HS-27A (cell line): ENCODE results near the gene GAB2.

Experiments used
- DNase-seq: peaks from one replicate; pipeline ENCODE4 v3.0.0-alpha.2; 2012; ENCODE audit warnings: low read depth, missing footprints

Gene GAB2

DNA sequence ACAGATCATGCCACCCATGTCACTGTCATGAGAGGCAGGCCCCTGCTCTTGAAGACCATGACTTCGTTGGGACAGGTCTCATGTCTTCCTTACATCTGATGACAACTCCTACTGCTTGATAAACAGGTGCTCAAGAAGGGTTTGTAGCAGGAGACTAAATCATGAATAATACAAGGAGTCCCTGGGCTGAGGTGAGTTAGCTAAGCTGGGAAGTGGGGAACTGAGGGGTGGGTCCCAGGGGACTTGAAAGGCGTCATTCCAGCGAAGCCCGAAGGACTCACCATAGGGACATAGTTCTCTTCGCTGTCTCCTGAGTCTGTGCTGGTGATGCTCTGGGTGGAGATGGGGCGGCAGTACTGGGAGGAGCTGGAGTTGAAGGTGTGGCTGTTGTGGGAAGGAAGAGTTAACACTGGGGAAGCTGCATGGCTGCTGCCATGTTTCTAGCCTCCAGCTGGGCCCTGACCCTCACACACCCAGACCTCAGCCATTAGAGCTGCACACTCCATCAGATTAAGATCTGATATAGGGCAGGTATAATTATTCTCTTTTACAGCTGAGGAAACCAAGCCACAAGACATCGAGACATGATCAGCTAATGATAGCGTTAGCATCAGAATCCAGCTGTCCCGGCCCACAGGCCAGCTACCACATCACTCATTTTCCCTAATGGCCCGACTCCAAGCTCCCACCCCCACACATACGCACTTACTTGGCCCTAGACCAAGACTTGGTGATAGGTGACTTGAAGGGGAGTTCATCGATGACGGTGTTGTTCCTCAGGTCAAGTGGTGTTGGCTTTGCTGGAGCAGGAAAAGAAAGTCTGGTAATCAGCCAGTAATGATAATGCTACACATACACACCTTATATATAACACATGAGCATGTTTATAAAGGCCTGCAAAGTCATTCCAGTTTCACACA lies 196.0 kb downstream of the GAB2 start:
- no peak for DNase-seq

- DNase-seq = no peak
These were observed 197.1 kb downstream of the GAB2 start for GRCh38 chr11:78220218-78221157.

DNA sequence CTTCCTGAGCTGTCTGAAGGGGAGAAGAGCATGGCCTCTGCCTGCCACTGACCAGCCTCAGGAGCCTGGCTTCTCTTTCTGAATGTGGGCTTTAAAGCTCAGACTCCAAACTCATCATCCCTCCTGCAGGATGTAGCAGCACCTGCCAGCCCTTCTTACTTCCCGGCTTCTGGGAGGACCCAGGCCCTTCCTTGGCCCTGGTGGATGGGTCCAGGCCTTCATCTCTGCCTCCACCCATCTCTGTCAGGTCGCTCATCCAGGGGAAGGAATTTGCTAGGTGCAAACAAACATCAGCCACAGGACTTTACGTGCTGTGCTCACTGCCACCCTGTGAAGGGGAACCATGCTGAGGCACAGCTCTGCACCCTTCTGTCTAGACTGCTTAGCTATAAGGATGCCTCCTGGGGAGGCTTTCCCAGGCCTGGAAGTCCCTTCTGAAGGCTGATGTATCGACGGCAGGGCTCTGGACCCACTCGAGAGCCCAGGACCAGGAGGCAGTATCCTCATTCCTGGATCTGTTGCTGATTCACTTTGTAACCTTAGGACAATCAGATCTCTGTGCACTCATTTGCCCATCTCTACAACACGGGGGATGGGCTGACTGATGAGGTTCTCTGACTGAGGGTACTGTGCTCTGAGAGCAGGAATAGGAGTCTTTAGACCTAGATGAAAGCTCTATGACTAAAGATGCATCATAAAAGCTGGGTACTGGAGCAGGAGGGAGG lies 198.0 kb downstream of the GAB2 start:
- DNase-seq = no peak

DNA sequence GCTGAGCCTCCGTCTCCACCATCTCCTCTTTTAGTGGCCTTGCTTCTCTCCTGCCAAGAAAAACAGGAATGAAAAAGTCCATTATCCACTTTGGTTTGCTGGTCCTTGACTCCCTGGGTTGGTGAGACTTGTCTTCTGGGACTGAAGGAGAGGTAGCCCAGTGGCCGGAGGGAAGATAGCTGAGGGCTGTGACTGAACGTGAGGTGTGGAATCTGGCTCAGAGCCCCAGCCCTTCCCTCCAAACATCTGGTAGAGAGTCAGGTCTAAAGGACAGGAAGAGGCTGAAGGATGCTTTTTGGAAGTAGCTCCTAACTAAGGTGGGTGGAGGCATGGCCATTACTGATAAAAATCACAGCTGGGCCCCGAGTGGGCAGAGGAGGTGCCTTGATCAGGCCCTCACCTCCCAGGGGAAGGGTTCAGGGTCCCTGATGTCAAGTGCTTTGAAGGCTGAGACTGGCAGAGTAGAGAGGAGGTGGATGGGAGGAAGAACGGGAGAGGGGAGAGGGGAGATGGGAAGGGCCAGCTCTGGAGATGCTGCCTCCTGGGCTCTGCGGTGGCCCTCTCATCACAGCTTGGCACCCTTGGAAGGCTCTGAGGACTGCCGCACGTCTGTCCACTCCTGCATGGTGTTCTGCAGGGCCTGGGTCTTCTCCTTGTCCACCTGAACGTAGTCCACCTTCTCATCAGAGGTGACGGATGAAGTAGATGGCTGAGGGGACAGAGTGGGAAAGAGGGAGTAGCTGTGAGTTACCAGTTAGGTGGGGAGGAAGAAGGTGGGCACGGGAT lies 198.7 kb downstream of the GAB2 start:
- DNase-seq = no peak

DNA sequence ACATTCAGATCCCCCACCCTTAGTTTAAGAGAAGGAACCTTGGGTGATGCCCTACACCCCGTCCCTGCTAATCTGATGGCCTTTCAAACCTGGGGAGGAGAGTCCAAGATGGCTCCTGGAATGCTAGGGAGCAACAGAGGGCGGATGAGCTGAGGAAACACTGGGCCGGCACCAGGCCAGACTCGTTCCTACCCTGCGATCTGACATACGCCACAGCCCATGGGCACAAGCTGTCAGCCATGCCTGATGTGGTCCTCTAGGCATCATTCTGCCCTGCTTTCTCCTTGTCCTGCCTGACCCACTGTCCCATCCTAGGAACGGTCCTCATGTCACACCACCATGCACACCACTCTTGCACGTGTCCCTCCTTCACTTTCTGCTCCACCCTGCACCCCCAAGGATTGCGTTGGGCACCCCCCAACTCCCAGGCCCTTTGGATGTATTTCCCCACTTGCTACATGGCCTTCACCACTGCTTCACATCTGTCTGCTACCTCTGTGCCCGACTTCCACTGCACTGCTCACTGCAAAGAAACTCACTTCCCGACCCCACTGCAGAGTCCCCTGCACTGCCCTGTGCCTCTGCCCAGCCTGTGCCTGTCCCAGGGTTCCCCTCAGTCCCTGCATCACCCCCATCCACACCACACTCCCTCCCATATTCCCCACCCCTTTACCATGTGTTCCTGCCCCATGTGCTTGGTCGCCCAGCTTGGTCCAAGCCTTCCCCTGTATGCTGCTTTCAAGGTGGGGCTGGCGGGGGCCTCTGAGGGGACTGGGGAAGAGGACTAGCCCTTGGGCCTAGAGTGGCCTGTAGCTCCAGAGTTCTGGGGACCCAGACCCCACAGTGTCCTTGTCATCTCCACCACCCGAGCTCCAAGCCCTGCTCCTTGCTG lies 199.7 kb downstream of the GAB2 start:
- DNase-seq = no peak

GRCh38 chr11:78216571-78217287 lies 200.9 kb downstream of the GAB2 start:
- DNase-seq = no peak

DNA sequence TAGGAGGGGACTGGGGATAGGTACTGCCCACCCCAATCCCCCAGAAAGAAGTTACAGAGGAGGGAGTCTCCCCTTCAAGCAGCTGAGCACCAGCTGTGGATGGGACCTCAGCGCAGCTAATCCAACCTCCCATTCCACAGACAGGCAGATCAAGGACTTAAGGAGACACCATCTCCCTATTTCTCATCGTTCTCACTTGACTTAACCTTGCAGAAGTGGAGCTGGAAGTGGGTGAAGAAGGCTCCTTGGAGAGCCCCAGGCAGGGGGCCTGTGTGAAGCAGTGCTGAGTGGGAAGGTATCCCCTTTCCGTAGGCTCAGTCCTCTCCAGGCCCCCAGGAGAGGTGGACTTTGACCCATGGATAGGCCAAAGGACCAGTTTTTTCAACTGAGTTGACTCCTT lies 201.6 kb downstream of the GAB2 start:
- DNase-seq = no peak

DNA sequence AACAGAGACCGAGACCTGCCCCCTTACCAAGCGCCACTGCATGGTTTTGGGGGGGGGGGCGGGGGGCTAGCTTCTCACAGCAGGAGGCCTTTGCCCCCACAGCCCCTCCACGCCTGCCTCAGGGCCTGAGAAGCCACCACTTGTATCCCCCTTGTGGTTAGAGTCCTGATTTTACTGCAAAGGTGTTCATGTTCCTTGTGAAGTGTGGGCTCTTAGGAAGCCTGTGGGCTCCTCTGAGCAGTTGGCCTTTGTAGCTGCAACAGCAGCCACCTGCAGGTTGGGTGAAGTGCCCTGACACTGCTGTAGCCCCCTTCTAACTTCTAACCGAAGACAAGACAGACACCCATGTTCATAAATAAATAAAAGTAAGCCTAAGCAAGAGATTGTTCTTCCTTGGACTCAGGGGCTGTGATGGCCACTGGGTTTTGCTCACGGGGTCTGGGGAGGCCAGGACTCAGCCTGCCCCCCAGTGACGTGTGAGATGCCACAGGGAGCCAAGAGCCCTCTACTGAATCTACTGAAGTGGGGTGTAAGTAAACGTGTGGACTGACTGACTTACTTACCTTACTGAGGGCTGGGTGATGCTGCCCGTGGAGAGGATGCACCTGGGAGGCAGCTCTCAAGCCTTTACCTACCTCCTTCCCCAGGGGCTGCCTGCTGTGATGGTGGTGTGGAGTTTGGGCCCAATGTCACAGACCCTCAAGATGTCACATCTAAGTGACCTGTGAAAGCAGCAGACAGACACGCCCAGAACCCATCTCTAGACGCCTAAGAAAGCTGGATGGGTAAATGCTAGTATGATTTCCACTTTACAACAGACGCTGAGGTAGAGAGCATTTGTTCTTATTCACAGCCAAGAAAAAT lies 203.1 kb downstream of the GAB2 start:
- DNase-seq = no peak

GRCh38 chr11:78213526-78214330 lies 203.9 kb downstream of the GAB2 start:
- DNase-seq = no peak

- DNase-seq = no peak
These were observed 204.8 kb downstream of the GAB2 start for GRCh38 chr11:78212586-78213371.

DNA sequence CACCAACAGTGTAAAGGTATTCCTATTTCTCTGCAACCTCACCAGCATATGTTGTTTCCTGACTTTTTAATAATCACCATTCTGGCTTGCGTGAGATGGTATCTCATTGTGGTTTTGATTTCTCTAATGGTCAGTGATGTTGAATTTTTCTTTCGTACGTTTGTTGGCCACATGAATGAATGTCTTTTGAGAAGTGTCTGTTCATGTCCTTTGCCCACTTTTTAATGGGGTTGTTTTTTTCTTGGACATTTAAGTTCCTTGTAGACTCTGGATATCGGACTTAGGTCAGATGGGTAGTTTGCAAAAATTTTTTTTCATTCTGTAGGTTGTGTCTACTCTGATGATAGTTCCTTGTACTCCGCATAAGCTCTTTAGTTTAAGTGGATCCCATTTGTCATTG lies 206.1 kb downstream of the GAB2 start:
- DNase-seq = no peak

DNA sequence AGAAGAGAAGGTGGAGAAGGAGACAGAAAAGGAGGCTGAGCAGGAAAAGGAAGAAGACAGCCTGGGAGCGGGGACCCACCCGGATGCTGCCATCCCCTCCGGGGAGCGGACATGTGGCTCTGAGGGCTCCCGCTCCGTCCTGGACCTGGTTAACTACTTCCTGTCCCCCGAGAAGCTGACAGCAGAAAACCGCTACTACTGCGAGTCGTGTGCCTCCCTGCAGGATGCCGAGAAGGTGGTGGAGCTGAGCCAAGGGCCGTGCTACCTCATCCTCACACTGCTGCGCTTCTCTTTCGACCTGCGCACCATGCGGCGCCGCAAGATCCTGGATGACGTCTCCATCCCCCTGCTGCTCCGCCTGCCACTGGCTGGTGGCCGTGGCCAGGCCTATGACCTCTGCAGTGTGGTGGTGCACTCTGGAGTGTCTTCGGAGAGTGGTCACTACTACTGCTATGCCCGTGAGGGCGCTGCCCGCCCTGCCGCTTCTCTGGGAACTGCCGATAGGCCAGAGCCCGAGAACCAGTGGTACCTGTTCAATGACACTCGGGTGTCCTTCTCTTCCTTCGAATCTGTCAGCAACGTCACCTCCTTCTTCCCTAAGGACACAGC lies 207.5 kb downstream of the GAB2 start:
- DNase-seq = no peak

DNA sequence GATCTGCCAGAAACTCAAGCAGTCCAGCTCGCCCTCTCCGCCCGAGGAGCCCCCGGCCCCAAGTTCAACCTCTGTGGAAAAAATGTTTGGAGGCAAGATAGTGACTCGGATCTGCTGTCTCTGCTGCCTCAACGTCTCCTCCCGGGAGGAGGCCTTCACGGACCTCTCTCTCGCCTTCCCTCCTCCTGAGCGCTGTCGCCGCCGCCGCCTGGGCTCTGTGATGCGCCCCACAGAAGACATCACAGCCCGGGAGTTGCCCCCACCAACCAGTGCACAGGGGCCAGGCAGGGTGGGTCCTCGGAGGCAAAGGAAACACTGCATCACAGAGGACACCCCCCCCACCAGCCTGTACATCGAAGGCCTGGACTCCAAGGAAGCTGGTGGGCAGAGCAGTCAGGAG lies 208.1 kb downstream of the GAB2 start:
- no peak for DNase-seq

GRCh38 chr11:78208257-78209165 lies 209.1 kb downstream of the GAB2 start:
- no peak for DNase-seq

- DNase-seq = no peak
These were observed 209.9 kb downstream of the GAB2 start for GRCh38 chr11:78207532-78208256.
